Inferior parietal cortex (tissue), 1 donor: ENCODE data around the gene NDUFA12.

Experiments
- DNase-seq: peaks from one replicate; pipeline ENCODE4 v3.0.0-alpha.2; 2016; ENCODE audit errors: extremely low spot score

The NDUFA12 gene

GRCh38 chr12:94940771-94941170, 62.7 kb downstream of the NDUFA12 start:
- DNase-seq, result no peak

- DNase-seq, result no peak
Observed at GRCh38 chr12:94938583-94938982, 64.9 kb downstream of the NDUFA12 start.

- no peak for DNase-seq
Observed at GRCh38 chr12:94930772-94931171, 72.7 kb downstream of the NDUFA12 start.

GRCh38 chr12:94930216-94930654, 73.3 kb downstream of the NDUFA12 start:
- no peak for DNase-seq

DNA sequence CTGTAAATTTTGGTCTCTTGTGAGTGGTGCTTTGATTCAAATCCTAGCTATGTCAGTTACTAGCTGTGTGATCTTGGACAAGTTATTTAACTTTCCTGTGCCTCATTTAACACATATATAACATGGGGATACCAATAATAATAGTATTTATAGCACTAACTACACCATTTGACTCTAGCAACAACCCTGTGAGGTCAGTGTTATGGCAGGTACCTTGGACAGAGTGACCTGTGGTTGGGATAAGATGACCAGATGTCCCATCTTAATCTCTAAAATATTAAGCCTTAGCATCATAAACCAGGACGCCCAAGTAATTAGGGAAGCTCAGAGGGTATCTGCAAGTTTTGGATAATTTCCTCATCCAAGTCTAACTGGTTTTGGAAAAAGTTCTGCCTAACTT, 73.7 kb downstream of the NDUFA12 start:
- DNase-seq, result no peak

- DNase-seq, result no peak
Observed at GRCh38 chr12:94925729-94926128, 77.8 kb downstream of the NDUFA12 start.

- no peak for DNase-seq
Observed at GRCh38 chr12:94925206-94925605, 78.3 kb downstream of the NDUFA12 start.

GRCh38 chr12:94922561-94922960, 80.9 kb downstream of the NDUFA12 start:
- DNase-seq, result no peak
